Endodermal cell (in vitro differentiated cells): ENCODE data around the gene RPL35. TPM values are rescaled to one million over a fixed set of nuclear protein-coding genes. Genes with fewer than 3 reads are reported as not detected.

ENCODE experiments used
- DNase-seq: peaks from one replicate; pipeline ENCODE4 v3.0.0-alpha.2; 2017
- H3K27ac ChIP-seq: 2 replicates; pipeline ENCODE4 v1.5.1; 2013; ENCODE audit warnings: mild to moderate bottlenecking, low read depth, low read length, moderate library complexity
- H3K27me3 ChIP-seq: 2 replicates; pipeline ENCODE4 v1.6.1; 2013; ENCODE audit warnings: mild to moderate bottlenecking, low read length, moderate library complexity; ENCODE audit not compliant: insufficient read depth, control insufficient read depth, poor library complexity, severe bottlenecking
- H3K36me3 ChIP-seq: 2 replicates; pipeline ENCODE4 v1.7.0; 2013; ENCODE audit warnings: mild to moderate bottlenecking, low read length, moderate library complexity; ENCODE audit not compliant: control insufficient read depth, insufficient read depth
- H3K4me1 ChIP-seq: one replicate; pipeline ENCODE4 v1.7.0; 2013; ENCODE audit warnings: low read length; ENCODE audit not compliant: control insufficient read depth, insufficient read depth
- H3K4me3 ChIP-seq: 2 replicates; pipeline ENCODE4 v1.5.1; 2013; ENCODE audit warnings: mild to moderate bottlenecking, low read length, moderate library complexity
- H3K9ac ChIP-seq: 2 replicates; pipeline ENCODE4 v1.6.1; 2013; ENCODE audit warnings: mild to moderate bottlenecking, low read length, moderate library complexity; ENCODE audit not compliant: poor library complexity, severe bottlenecking; ENCODE audit errors: extremely low read depth
- H3K9me3 ChIP-seq: 2 replicates; pipeline ENCODE4 v1.6.1; 2013; ENCODE audit warnings: mild to moderate bottlenecking, low read length, moderate library complexity; ENCODE audit not compliant: control insufficient read depth
- H3K27ac Mint-ChIP-seq: 2 replicates; pipeline ENCODE4 v1.8.0; 2020; ENCODE audit warnings: mixed read lengths
- H3K27me3 Mint-ChIP-seq: 2 replicates; pipeline ENCODE4 v1.8.0; 2021; ENCODE audit warnings: mild to moderate bottlenecking, mixed read lengths; ENCODE audit not compliant: insufficient read depth
- H3K36me3 Mint-ChIP-seq: 2 replicates; pipeline ENCODE4 v1.8.0; 2020; ENCODE audit warnings: low read depth, mixed read lengths
- H3K4me1 Mint-ChIP-seq: 2 replicates; pipeline ENCODE4 v1.8.0; 2020; ENCODE audit warnings: mixed read lengths
- H3K4me3 Mint-ChIP-seq: 2 replicates; pipeline ENCODE4 v1.8.0; 2020; ENCODE audit warnings: mild to moderate bottlenecking, moderate library complexity, mixed read lengths
- H3K9me3 Mint-ChIP-seq: 2 replicates; pipeline ENCODE4 v1.8.0; 2020; ENCODE audit warnings: mild to moderate bottlenecking, mixed read lengths
- WGBS, 2 experiments: methylation state at CpG; one replicate each; pipeline versions ENCODE4 v1.1.5 to v1.1.7; 2013; ENCODE audit warnings: missing lambda C conversion rate in 2 of 2, mixed read lengths in 1 of 2; ENCODE audit not compliant: insufficient coverage in 1 of 2, insufficient read length in 1 of 2; 5-methylcytosine and 5-hydroxymethylcytosine counted together
- total RNA-seq, 2 donors: library from RNA; stranded (reverse); fragmentation: NEBNext Ultra II Directional in 1 of 2; extraction: Animal tissue kit (Norgen Biotek cat#: 25700) in 1 of 2; gene quantifications; 2 replicates in 1 of 2; 3 replicates in 1 of 2; pipeline ENCODE4 v1.2.1, GENCODE V29; 2021
- TF ChIP-seq, protein P1 (sequence below): fragments of 200-600 bp; sonication (generic); conservative IDR thresholded peaks from 2 replicates; pipeline ENCODE4 v1.5.0; 2021; ENCODE audit warnings: antibody characterized with exemption, mild to moderate bottlenecking

Gene RPL35
- total RNA-seq, 2 donors from 2014 or later, result 1,507 to 1,578 TPM

- no peaks in the 10 kb centered on the region for H3K9me3 Mint-ChIP-seq
- Histone ChIP-seq H3K4me3 (peak overlapping the region; percentile 95), H3K9me3 (no peaks in the 10 kb centered on the region), H3K36me3 (peaks cover 42% of the 10 kb centered on the region), H3K9ac (peak overlapping the region; percentile 91), H3K27ac (no peak overlapping the region), H3K4me1 (peaks cover 2% of the 10 kb centered on the region), H3K27me3 (no peaks in the 10 kb centered on the region)
- 88 to 90% methylated on average over 3 to 9 of the region's 10 CpGs for WGBS, 2 experiments
- DNase-seq, result no peak
- peak overlapping the region; percentile 26 for H3K27ac Mint-ChIP-seq
- TF ChIP-seq, protein P1, sequence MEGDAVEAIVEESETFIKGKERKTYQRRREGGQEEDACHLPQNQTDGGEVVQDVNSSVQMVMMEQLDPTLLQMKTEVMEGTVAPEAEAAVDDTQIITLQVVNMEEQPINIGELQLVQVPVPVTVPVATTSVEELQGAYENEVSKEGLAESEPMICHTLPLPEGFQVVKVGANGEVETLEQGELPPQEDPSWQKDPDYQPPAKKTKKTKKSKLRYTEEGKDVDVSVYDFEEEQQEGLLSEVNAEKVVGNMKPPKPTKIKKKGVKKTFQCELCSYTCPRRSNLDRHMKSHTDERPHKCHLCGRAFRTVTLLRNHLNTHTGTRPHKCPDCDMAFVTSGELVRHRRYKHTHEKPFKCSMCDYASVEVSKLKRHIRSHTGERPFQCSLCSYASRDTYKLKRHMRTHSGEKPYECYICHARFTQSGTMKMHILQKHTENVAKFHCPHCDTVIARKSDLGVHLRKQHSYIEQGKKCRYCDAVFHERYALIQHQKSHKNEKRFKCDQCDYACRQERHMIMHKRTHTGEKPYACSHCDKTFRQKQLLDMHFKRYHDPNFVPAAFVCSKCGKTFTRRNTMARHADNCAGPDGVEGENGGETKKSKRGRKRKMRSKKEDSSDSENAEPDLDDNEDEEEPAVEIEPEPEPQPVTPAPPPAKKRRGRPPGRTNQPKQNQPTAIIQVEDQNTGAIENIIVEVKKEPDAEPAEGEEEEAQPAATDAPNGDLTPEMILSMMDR, result no peak
- no peaks in the 10 kb centered on the region for H3K27me3 Mint-ChIP-seq
- peaks cover 43% of the 10 kb centered on the region for H3K36me3 Mint-ChIP-seq
- peaks cover 6% of the 10 kb centered on the region for H3K4me1 Mint-ChIP-seq
- H3K4me3 Mint-ChIP-seq, result peak overlapping the region; percentile 95
Measured at GRCh38 chr9:124859803-124860581, 1.8 kb downstream of the RPL35 start.

DNA sequence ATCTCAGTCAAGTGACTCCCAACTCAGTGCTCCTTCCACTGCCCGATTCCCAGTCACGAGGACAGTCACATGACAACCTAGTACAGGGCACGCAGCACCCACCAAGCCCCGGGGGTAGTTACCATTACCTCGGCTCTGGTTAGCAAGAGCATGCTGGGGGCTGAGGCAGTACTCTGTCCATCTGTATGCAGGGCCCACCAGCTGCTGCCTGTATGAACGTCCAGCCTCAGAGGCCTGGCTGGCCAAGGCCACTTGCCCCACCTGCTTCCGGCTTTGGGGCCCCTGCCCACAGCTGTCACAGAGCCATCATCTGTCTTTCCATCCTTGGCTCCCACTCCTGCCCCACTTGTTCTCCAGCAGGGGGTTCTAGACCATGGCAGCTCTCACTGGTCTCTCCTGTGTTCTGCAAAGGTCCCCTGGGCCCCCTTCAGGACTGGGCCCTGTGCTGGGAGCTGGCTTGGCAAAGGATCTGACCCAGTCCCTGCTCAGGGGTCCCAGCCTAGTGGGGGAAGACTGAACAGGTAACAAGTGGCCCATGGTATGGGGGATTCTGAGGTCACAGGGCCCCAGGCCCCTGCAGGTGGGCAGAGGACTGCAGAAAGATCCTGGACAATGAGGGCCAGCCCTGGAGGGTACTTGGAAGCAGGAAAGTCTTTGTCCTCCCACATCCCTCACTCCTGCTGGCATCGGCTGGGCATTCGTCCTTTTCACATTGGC is 3.3 kb downstream of the RPL35 start:
- H3K4me1 Mint-ChIP-seq, result peaks cover 6% of the 10 kb centered on the region
- 95 to 96% methylated on average over 7 to 9 of the region's 9 CpGs for whole genome bisulfite sequencing, 2 experiments
- H3K9me3 ChIP-seq, result no peaks in the 10 kb centered on the region
- no peak for DNase-seq
- TF ChIP-seq, protein P1, result peak; percentile 34
- peak overlapping the region; percentile 21 for H3K27ac Mint-ChIP-seq
- no peak overlapping the region for H3K4me3 ChIP-seq
- peaks cover 42% of the 10 kb centered on the region for H3K36me3 ChIP-seq
- no peak overlapping the region for H3K9ac ChIP-seq
- H3K9me3 Mint-ChIP-seq, result no peaks in the 10 kb centered on the region
- peaks cover 43% of the 10 kb centered on the region for H3K36me3 Mint-ChIP-seq
- H3K27me3 Mint-ChIP-seq, result no peaks in the 10 kb centered on the region
- peaks cover 2% of the 10 kb centered on the region for H3K4me1 ChIP-seq
- H3K4me3 Mint-ChIP-seq, result peak overlapping the region; percentile 95
- H3K27ac ChIP-seq, result no peak overlapping the region
- no peaks in the 10 kb centered on the region for H3K27me3 ChIP-seq

DNA sequence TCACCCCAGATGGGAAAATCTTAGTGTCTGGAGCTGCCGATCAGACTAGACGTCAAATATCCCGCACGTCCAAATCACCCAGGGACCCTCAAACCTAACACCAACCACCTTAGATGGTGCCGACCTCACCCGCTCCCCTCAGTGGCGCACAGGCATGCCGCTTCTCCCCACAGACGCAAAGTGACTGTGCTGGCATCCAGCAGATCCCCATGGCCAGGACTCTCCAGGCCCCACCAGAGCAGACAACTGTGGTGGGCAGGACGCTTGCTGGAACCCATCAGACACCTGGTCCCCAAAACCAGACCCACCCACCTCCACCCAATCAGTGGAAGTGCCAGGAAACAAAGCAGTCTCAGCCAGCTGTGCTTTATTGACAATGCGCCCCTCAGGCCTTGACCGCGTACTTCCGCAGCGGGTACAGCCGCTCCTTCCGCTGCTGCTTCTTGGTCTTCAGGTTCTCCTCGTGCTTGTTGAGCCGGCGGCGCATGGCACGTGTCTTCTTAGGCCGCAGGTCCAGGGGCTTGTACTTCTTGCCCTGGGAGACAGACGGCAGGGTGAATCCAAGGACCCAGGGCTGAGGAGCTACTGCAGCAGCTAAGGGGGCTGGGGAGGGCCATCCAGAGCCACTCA is 4.1 kb downstream of the RPL35 start:
- H3K9me3 ChIP-seq, result no peaks in the 10 kb centered on the region
- H3K36me3 ChIP-seq, result peaks cover 42% of the 10 kb centered on the region
- TF ChIP-seq, protein P1, result no peak
- H3K27ac Mint-ChIP-seq, result peak overlapping the region; percentile 66
- no peaks in the 10 kb centered on the region for H3K9me3 Mint-ChIP-seq
- DNase-seq, result no peak
- H3K27me3 Mint-ChIP-seq, result peaks cover under 1% of the 10 kb centered on the region
- no peaks in the 10 kb centered on the region for H3K27me3 ChIP-seq
- H3K36me3 Mint-ChIP-seq, result peaks cover 43% of the 10 kb centered on the region
- no peak overlapping the region for H3K9ac ChIP-seq
- no peak overlapping the region for H3K4me3 ChIP-seq
- H3K4me1 ChIP-seq, result peaks cover 2% of the 10 kb centered on the region
- peaks cover 7% of the 10 kb centered on the region for H3K4me1 Mint-ChIP-seq
- 96% methylated on average over 8 to 24 of the region's 24 CpGs for WGBS, 2 experiments
- H3K4me3 Mint-ChIP-seq, result no peak overlapping the region
- no peak overlapping the region for H3K27ac ChIP-seq
